ENCODE measurements around the gene RALA. TPM values are rescaled to one million over a fixed set of nuclear protein-coding genes. Genes with fewer than 3 reads are reported as not detected.

The RALA gene
- total and polyA plus RNA-seq, 10 donors = 10.0 to 26.6 (median 19.7) TPM

DNA sequence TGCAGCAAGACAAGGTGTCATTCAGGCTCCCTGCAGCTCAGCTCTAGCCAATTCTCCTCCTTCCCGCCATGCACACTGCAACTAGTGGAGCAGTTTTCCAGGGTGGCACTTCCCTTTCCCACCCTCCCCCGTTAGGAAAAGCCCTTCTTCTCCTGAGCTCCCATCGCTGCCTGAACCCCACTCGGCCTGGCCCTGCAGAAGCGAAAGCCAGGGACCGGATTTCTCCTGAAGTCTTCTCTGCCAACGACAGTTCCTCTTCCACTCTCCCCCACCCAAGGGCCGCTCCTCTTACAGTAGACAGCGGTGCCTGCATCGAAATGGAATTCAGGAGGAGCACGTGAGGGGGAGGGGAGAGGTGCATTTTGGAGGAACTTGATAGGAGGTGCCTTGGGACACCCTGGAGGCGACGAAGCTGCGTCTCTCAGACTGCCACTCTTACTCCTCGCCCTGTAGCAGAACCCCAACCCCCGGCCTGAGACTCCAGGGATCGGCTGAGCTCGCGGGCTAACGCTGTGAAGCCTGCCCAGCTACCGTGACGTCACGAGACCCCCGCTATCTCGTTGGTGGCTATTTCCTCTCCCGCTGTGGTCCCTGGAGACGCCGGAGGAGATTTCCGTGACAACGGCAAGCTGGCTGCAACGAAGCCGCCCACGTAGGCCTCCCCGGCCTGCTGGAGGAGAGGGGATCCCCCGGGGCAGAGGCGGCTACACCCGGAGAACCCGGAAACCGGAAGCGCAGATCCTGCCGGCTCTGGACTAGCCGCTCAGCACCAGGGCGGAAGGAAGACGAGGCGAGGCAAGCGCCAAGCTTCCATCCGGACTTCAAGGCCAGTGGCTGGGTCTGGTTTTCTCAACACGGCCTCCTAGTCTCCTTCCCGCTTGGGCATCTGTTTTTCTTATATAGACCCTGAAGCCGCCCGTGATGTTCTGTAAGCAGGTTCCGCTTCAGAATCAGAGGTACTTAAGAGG lies 109.7 kb downstream of the RALA start:
- intact Hi-C loops (cut with DNase I; ENCODE audit: low total_unique reads) = no loop called here

DNA sequence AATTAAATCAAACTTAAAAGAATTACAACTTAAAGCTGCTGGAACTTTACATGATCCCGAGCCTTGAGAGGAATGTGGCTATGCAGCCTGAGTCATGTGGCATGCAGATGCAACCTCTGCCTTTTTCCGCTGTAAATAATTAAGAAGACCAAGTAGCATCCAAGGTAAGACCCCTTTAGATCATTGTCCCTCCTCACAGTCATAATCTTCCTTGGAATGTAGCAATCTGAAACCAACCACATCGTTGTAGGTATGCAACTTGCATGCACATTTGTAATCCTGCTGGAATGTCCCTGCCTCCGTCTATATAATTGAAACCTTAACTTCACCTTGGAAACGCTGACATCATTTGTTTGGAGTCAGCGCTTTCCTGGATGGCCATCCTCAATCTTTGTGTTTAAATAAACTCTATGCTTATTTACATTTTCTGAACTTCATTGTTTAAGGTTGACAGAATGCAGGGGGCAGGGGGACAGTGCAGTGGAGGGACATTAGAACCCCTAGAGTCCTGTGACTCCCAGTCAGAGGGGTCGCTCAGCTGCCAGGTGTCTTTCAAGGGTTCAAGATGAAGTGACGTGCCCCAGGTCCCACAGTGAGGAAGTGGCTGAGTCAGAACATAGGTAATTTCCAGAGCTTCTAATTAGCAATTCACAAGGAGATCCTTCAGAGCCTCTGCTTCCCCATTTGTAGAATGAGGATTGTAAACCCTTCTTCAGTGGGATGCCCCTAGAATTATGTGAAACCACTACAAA lies 110.7 kb downstream of the RALA start:
- WGBS, 5 donors = 25 to 42% (median 33%) methylated on average over 8 of the region's 8 CpGs
- TF ChIP-seq POLR2AphosphoS5 (IDR thresholded peaks at IDR 0.05) (no peak), POLR2A (IDR thresholded peaks at IDR 0.05) (no peak), CTCF (IDR thresholded peaks at IDR 0.05 in 8 of 11, conservative IDR thresholded peaks at IDR 0.05 in 3 of 11) (no peak)
- H3K4me3 ChIP-seq = peak overlapping the region; percentile 45 to 75 (median 56)
- peaks cover 11 to 46% (median 38%) of the 10 kb centered on the region in 6 donors for H3K4me1 ChIP-seq
- DNase-seq = no peak
- H3K36me3 ChIP-seq = no peaks in the 10 kb centered on the region
- H3K27me3 ChIP-seq (replicated peaks in 1 of 7) = no peaks in the 10 kb centered on the region
- no peaks in the 10 kb centered on the region for H3K9me3 ChIP-seq
- intact Hi-C loops (cut with DNase I; ENCODE audit: low total_unique reads) = no loop called here
- H3K27ac ChIP-seq = peak overlapping the region; percentile 52 to 89 (median 80)

More for the DNA sequence above, 109.7 kb downstream of the RALA start:
- WGBS, 5 donors = 2 to 4% (median 3%) methylated on average over 30 to 52 of the region's 52 CpGs
- H3K9me3 ChIP-seq = no peaks in the 10 kb centered on the region
- H3K27me3 ChIP-seq (replicated peaks in 1 of 7) = no peaks in the 10 kb centered on the region
- peak; percentile 97 for DNase-seq
- TF ChIP-seq POLR2A (IDR thresholded peaks at IDR 0.05) (no peak), CTCF (IDR thresholded peaks at IDR 0.05 in 8 of 11, conservative IDR thresholded peaks at IDR 0.05 in 3 of 11) (peak in 1 of 11 experiments; percentile 20), POLR2AphosphoS5 (IDR thresholded peaks at IDR 0.05) (peak; percentile 86 to 92 (median 90))
- peak overlapping the region; percentile 52 to 89 (median 80) for H3K27ac ChIP-seq
- peak overlapping the region; percentile 45 to 75 (median 56) for H3K4me3 ChIP-seq
- H3K36me3 ChIP-seq = no peaks in the 10 kb centered on the region
- H3K4me1 ChIP-seq = peaks cover 11 to 46% (median 38%) of the 10 kb centered on the region in 6 donors

DNA sequence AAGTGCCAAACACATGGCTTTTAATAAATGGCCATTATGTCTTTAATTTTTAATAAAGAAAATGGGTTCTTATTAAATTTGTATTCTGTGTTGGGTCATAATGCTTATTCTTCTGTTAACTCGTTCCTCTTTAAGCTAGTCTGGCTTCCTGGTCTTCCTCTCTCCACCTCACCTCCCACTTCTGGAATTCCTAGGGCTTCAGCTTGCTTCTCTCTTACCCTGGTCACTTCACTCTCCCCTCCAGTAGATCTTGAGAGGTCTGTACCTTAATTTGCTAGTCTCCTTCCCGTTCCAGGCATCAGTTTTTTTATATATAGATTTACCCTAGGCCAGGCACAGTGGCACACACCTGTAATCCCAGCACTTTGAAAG lies 111.2 kb downstream of the RALA start:
- WGBS, 5 donors = 42 to 53% (median 45%) methylated on average over 2 of the region's 2 CpGs
- intact Hi-C loops (cut with DNase I; ENCODE audit: low total_unique reads) = no loop called here
- Histone ChIP-seq H3K36me3 (no peaks in the 10 kb centered on the region), H3K9me3 (no peaks in the 10 kb centered on the region), H3K4me1 (peaks cover 11 to 46% (median 38%) of the 10 kb centered on the region in 6 donors), H3K27me3 (replicated peaks in 1 of 7) (no peaks in the 10 kb centered on the region), H3K27ac (peak overlapping the region in 6 of 8 donors; percentile 39 to 89 (median 84)), H3K4me3 (peak overlapping the region in 4 of 8 donors; percentile 56 to 75 (median 56))
- no peak for TF ChIP-seq POLR2AphosphoS5 (IDR thresholded peaks at IDR 0.05)
- TF ChIP-seq CTCF (IDR thresholded peaks at IDR 0.05 in 8 of 11, conservative IDR thresholded peaks at IDR 0.05 in 3 of 11) = no peak
- TF ChIP-seq POLR2A (IDR thresholded peaks at IDR 0.05) = no peak
- no peak for DNase-seq
